SK-N-SH (cell line): ENCODE measurements around the gene ZNF354C.
"Not testable (repeated sequence)": the region's sequence is repeated elsewhere in the genome, so short reads cannot be mapped to it uniquely, and the experiment has no call there.

Experiments used
- CTCF ChIP-seq: fragments of 200-600 bp; sonication (generic); IDR thresholded peaks from 2 replicates; pipeline ENCODE4 v1.6.1; 2017; ENCODE audit warnings: antibody characterized with exemption, mild to moderate bottlenecking, moderate library complexity
- GABPA ChIP-seq: IDR thresholded peaks from 2 replicates; pipeline ENCODE4 v1.4.0; 2012; ENCODE audit warnings: low read depth, mild to moderate bottlenecking
- NRF1 ChIP-seq: IDR thresholded peaks from 2 replicates; pipeline ENCODE4 v1.6.1; 2012; ENCODE audit warnings: low read depth, mild to moderate bottlenecking, low read length
- PBX3 ChIP-seq: IDR thresholded peaks from 2 replicates; pipeline ENCODE4; 2012
- RAD21 ChIP-seq: IDR thresholded peaks from 2 replicates; pipeline ENCODE4 v1.6.1; 2012; ENCODE audit warnings: mild to moderate bottlenecking, low read length
- RCOR1 ChIP-seq: fragments of 150-350 bp; IDR thresholded peaks from 2 replicates; pipeline ENCODE4 v1.6.1; 2017; ENCODE audit warnings: antibody characterized with exemption, low read length
- RFX5 ChIP-seq: IDR thresholded peaks from 2 replicates; pipeline ENCODE4 v1.6.1; 2012; ENCODE audit warnings: mild to moderate bottlenecking, improper control_type of control experiment, low read length
- RXRA ChIP-seq: IDR thresholded peaks from 2 replicates; pipeline ENCODE4 v1.4.0; 2012; ENCODE audit warnings: low read depth, mild to moderate bottlenecking, borderline replicate concordance
- SIN3A ChIP-seq: IDR thresholded peaks from 2 replicates; pipeline ENCODE4 v1.6.1; 2012; ENCODE audit warnings: low read depth, mild to moderate bottlenecking, low read length, moderate library complexity, borderline replicate concordance
- YY1 ChIP-seq: IDR thresholded peaks from 2 replicates; pipeline ENCODE4 v1.4.0; 2012; ENCODE audit warnings: low read depth, mild to moderate bottlenecking

GRCh38 chr5:179101282-179101681, 41.1 kb downstream of the ZNF354C start:
- TF ChIP-seq SIN3A, RCOR1, RAD21, CTCF, RXRA, GABPA, RFX5, YY1, NRF1, PBX3: not testable (repeated sequence)
